Activated T-helper 1 cell treated with Interleukin-2 at 50 U/mL for 16 hours (primary cell): ENCODE data around the gene GNPTG.

Experiments used
- DNase-seq: peaks from one replicate; pipeline ENCODE4 v3.0.0-alpha.2; 2020; ENCODE audit warnings: low read depth

GNPTG gene

DNA sequence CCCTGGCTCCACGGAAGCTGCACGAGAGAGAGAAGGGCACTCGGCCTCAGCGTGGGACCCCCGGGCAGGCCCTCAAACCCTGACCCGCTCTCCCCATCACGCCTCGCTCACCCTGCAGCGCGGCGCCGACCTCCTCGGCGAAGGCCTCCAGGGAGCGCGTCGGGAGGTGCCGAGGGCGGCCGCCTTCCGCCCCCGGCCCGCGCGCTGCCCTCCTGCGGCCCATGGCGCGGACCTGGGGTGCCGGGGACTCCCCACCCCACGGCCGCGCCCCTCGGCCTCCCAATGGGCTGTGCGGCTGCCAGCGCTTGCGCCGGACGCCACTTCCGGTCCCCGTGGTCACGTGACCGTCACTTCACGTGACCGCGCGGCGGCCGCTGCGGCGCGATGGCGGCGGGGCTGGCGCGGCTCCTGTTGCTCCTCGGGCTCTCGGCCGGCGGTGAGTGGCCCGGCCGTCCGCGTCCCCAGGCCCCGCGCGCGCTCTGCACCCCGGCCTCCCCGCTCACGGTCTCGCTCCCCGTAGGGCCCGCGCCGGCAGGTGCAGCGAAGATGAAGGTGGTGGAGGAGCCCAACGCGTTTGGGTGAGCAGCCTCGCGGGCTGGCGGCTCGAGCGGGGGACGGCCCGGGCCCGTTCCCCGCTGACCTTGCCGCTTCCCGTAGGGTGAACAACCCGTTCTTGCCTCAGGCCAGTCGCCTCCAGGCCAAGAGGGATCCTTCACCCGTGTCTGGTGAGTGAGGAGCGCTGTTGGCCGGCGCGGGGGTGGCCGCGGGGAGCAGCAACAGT lies at the start of gene GNPTG, which contains the start of gene TSR3:
GNPTG (plus strand) TSS at position 350 of the 781 bp plus-strand sequence; CDS start at position 385, 35 bp downstream.
TSR3 (minus strand) TSS at position 297 of the 781 bp plus-strand sequence; CDS start at position 223, 74 bp downstream.
- DNase-seq: peak; percentile 83

DNA sequence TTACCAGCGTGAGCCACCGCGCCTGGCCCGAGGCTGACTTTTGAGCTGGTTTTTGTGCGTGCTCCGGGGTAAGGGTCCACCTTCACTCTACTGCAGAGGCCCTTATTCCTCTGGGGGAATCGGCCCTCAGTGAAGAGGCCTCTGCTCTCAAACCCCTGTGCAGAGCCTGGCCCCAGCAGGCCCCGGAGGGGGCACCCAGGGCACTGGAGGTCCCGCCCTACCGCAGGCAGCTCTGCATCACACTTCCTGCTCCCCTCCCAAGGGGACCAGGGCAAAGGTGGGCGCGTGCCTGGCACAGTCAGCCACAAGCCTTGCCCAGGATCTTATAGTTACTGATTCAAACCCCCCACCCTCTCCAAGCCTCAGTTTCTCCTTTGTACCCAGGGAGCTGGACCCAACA lies 45.9 kb upstream of the GNPTG start:
- no peak for DNase-seq

DNA sequence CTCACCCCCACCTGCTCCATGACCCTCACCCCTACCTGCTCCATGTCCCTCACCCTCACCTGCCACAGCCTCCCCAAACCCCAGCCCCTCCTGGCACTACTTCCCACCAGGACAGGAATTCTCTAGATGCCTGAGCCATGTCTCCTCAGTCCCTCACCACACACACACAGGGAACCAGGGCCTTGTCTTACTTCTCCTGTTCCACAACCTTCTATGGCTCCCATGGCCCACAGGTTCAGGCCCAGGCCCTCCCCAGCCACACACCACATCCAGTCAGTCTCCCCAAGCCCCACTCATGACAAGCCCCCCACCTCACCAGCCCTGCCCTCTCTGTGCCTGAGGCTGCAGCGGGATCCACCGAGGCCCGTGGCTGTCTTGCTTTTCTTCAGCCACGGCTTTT lies 45.4 kb upstream of the GNPTG start:
- DNase-seq: no peak

DNA sequence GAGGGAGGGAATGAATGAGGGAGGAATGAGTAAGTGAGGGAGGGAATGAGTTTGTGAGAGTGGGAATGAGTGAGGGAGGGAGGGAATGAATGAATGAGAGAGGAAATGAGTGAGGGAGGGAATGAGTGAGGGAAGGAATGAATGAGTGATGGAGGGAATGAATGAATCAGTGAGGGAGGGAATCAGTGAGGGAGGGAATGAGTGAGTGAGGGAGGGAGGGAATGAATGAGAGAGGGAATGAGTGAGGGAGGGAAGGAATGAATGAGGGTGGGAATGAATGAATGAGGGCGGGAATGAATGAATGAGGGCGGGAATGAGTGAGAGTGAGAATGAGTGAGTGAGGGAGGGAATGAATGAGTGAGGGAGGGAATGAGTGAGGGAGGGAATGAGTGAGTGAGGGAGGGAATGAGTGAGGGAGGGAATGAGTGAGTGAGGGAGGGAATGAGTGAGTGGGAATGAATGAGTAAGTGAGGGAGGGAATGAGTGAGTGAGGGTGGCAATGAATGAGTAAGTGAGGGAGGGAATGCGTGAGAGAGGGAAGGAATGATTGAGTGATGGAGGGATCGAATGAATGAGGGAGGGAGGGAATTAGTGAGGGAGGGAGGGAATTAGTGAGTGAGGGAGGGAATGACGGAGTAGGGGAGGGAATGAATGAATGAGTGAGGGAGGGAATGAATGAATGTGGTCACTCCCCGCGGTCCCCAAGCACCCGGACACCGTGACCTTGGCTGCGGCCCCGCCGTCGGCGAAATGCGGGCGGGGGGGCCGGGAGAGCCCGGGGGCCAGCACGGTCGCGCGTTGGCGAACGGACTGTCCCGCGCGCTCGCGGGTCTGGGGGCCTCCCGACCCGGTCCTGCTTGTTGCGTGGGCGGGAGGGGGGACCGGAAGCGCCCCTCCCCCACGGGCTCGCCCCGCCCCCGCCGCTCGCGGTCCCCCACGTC lies 43.4 kb upstream of the GNPTG start:
- no peak for DNase-seq

DNA sequence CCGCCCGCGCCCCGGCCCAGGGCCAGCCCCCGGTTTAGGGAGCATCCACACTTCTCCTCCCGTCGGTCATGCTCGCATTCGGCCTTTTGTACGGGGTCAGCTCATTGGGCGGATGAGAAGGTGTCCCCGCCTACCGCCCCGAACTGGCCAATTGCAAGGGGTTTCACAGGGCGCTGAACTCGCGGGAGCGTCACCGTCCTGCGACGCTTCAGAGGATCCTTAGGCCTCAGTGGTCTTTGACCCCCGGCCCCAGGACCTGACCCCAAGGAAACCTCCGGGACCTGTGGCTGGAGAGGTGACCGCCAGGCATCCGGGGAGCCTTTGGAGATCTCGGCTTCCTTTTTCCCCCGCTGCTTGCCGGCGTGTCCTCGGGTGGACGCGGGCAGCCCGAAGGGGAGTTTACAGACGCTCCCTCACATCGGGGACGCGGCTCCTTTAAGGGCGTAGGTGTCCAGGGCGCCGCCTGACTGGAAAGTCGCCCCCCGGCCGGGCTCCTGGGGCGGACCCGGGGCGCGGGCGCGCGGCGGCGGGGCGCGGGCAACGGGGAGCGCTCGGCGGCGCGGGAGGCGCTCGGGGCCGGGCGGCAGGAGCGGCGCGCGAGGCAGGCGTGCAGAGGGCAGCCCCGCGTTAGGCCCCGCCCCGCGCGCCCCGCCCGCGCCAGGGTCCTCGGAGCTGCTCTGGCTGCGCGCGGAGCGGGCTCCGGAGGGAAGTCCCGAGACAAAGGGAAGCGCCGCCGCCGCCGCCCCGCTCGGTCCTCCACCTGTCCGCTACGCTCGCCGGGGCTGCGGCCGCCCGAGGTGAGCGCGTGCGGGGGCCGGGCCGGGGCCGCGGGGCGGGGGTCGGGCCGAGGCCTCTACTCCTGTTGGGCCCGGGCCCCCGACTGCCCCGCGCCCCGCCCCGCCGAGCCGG lies 42.5 kb upstream of the GNPTG start, which contains the start of gene UBE2I:
UBE2I (plus strand) TSS at position 660 of the 909 bp plus-strand sequence. CDS start 4,395 bp downstream, outside the sequence.
- DNase-seq: peak; percentile 93

DNA sequence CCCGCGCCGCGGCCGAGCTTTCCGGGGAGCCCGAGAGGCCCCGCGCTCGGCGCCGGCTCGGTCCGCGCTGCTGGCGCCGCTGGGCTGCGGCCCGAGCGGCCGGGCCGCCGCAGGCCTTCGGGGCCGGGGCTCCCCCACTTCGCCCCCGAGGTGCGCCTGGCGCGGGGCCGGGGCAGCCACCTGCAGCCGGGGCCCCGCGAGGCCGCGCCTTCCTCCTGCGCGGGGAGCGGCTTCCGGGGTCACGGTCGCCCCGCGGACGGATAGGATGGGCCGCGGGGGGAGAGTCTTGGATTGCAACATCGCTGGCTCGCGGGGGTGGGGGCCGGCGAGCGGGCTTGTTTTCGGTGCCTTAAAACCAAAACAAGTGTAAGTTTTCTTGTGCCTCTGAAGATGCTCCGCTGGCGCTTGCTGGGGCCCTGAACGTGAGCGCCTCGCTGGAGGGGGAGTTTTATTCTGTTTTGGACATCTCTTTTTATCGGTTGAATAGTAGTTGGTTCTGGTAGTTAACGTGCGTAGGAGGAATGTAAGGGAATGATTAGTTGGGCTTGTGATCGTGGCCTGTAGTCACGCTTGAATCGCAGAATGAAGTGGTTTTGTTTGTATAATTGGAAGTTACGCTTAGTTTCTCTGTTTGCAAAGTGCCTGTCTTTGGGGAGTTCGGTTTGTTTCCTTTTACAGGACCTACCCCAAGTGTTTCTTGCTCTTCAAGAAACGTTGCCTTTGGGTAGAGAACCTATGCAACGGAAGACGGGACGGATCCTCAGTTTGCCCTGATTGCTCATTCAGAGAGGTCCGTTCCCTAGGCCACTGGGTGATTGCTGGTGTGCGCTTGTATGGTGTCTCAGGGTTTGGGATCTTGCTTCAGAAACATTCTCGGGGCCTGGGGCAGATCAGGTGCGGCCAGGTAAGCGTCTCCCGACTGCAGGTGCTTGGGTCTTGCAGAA lies 41.6 kb upstream of the GNPTG start:
- DNase-seq: peak; percentile 51

DNA sequence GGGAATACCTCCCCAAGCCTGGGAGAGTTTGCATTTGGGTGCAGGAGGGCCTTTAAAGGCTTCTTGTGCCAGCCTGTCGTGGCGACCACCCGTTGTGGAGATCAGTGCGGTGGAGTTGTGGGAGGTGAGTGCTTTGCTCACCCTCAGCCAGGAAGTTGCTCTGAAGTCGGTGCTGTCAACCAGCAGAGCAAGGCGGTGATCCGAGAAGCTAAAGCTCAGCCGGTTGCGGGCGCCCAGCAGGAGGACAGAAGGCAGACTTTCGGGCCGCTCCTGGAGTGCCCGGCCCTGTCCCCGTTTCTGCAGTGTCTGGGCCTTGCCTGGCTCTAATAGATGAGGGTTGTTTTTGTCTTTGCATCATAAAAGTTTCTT lies 40.9 kb upstream of the GNPTG start:
- DNase-seq: no peak

DNA sequence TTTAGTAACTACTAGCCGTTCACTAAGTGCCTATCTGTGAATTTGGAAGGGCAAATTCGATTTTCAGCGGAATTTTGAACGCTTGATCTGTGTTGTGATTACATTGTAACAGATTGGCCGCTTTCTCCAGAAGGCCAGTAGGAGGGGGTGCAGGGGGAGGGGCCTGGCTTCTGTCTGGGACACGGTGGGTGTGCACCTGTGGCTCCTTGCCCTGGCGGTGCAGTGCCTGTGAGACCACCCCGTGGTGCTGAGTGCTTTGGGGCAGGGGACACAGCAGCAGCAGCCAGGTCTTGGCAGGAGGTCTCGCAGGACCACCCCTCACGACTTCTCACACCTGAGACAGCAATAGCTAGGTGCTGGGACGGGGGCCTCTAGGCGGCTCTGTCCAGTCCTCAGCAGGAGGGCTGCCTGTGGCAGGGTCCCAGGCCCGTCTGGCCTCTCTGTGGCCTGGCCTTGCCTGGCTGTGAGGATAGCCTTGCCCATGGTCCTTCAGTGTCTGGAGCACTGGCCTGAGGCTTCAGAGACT lies 40.5 kb upstream of the GNPTG start:
- no peak for DNase-seq

DNA sequence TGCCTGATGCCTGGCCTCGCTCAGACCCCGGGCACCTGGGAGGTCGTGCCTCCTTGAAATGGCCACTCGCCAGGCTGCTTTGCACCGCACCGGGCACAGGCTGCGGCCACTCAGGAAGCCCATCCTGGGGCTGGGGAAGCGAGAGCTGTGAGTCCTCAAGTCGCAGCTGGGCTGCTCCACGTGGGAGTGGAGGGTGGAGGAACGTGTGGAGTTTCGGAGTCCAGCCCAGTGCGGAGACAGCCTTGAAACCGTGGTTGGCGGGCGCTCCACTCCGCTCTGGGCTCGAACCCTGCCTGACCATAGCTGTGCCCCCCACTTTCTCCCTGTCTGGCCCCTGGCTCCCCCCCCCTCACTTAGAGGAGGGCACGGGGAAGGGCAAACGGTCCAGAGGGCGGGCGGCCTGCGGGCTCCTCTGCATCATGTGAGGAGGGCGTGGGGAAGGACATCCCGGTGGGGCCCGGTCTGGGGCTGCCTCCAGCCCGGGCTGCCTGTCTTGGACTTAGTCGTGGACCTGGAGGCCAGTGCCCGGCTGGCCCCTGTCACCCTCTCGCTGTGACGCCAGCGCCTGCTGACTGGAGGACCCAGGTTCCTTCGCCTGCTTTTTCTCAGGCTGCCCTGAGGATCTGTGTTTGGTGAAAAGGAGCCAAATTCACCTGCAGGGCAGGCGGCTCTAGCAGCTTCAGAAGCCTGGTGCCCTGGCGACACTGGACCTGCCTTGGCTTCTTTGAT lies 39.8 kb upstream of the GNPTG start:
- no peak for DNase-seq

DNA sequence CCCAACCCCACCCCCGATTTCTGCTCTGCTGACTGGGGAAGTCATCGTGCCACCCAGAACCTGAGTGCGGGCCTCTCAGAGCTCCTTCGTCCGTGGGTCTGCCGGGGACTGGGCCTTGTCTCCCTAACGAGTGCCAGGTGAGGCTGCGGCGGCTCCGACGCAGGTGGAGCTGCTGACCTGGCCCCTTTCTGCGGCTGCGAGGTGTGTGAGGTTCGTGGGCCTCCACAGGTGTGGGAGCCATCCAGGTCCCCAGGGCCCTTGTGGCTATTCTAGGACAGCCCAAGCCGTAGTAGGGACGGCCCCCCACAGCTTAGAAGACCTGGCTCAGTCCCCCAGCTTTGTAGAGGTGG lies 39.3 kb upstream of the GNPTG start:
- DNase-seq: no peak

DNA sequence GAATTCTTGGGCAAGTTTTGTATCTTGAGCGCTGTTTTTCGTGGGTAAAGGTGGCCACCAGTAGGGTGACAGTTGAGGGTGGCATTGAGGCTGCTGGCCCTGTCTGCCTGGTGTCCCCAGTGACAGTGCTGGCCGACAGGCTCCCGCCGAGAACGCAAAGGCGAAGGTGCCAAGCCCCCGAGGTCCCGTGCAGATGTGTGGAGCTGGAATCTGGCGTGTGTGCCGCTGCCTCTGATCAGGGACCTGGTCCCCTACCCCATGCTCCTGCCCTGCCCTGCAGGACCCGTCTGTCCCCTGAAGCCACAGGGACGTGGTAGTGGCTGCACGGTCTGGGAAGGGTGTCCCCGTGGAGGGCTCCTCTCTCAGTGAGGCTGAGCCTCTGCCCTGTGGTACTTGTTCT lies 38.8 kb upstream of the GNPTG start:
- no peak for DNase-seq

DNA sequence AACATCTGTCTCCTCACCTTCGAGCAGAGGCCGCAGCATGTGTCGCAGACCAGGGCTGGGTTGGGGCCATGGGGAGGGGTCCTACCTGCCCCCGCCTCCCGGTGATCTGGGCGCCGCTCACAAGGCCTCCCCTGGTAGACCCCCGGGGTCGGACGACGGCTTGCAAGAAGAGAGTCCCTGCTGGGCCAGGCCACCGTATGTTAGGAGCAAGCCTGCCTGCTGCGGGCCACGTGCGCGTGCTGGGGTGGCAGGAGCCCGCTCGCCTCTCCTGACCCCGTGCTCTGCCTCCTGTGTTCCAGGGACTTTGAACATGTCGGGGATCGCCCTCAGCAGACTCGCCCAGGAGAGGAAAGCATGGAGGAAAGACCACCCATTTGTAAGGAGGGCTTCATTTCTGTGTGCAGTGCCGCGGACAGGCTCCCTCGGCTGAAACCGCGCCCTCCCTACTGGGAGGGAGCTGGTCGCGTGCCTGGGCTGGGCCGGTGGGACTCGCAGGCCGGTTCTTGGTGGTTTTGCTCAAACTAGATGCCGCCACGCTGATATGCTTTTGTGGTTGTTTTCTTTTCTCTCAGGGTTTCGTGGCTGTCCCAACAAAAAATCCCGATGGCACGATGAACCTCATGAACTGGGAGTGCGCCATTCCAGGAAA lies 37.9 kb upstream of the GNPTG start:
- DNase-seq: no peak

DNA sequence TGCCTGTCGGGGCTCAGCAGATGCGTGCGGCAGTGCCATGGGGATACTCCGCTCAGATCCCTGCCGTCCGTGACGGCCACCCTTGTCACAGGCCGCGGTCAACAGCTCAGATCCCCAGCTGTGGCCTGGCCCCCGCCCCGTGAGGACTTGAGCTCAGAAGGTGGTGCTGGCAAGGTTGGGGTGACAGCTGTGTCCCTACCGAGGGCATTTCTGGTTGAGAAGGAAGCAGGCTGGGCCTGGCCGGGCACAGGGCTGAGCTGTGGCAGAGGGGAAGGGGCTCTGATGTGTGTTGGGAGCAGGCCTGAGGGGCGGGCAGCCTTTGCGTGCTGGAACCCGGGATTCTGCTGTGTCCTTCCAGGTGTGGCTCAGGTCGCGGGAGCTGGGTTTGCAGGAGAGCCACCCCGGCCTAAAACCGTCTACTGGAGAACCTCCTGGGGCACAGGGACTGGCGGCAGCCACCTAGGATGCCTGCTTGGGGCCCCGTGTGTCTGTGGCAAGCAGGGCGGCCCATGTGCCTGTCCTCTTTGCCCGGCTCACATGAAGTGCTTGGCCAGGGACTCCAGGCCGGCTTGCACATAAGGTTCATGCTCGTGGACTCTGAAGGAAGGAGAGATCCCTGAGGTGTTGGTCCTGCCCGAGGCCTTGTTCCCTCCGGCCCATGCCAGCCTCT lies 37.2 kb upstream of the GNPTG start:
- DNase-seq: no peak

DNA sequence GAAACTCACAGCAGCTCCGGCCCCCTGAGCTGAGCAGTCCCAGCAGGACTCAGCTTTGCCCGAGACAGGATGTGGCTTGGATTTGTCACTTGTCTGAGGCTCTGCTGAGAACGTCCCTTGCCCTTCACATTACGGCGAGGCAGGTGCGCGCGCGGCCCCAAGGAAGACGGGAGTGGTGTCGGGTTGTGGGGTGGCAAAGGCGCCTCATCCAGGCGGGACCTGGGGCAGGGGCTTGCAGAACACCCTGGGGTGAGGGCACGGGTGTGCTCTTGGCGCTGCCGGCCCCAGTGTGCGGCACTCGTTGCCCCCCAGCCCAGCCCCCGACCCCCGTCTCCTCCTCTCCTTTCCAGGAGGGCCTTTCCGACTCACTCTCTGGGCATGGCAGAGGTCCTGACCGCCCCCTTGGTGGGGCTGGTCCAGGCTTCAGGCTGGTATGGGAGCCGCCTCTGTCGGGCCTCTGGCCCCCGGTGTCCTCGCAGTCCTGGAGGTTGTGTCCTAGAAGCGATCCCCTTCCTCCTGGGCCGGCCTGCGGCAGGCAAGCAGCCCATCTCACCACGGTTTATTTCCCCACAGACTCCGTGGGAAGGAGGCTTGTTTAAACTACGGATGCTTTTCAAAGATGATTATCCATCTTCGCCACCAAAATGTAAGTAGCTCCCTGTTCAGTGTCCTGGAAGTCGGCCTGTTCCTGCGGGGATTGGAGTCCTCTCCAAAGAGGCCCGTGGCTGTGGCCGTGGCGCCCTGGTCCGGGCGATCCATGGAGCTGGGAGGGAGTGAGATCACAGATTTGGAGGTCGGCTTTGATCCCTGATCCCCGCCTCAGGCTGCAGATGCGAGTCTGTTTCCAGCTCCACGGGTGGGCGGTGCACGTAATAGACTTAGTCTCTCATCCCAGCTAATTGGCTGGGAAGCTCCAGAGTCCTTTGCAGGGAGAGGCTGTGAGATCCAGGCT lies 36.4 kb upstream of the GNPTG start:
- no peak for DNase-seq

DNA sequence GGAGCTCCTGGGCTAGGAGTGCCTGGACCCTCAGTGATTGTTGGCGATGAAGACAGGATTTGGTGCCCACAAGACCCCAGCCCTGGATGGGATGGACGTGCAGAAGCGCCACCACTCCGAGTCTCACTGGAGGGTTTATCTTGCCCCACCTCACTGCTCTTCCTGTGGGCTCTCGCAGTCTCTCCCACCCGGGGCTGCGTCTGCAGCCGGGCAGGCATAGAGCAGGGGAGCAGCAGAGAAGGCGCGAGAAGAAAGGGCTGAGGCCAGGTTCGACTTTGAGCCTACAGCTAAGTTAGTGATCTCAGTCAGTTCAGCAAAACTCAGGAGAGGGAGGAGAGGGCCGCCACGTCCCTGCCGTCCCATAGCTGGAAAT lies 35.7 kb upstream of the GNPTG start:
- DNase-seq: no peak

DNA sequence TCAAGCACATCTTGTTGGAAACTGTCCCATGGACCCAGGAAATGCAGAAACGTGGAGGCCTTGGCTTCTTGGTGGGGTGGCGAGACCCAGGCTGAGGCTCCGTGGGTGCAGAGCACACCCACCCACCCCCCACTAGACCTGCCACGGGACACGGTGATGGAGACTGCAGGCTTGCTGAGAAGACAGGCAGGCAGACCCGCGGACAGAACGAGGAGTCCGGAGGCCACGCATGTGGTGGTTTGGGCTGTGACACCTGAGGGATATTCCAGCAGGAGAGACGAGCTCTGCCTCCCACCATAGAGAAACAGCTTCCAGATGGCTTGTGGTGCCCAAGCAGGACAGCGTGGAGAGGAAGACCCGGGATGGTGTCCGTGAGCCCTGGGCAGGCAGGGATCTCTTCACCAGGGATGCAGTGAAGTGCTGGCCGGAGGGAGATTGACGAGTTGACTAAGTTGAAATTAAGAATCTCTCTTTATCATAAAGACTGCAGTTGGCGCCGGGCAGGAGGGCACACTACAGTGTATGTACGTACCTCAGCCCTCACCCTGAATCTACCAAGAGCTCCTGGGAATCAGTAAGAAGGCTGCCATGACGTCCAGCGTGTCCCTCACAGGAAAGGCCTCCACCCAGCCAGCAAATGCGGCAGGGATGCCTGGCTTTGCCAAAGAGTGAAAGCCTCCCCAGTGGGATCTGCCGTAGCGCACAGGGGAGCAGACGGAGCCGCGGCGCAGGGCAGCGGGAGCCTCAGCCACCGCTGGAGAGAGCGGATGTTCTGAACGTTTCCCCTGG lies 34.1 kb upstream of the GNPTG start:
- no peak for DNase-seq

DNA sequence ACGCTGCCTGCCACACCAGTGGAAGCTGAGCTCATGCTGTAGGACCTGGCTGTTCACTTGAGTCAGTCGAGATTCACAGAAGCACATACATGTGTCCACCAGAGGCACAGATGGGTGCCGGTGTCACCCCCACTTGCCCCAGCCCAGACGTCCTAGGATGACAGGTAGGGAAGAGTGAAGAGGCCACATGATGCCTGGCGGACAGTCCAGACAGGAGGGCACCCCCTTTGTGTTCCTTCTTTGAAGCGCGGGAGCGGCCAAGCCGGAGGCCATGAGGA lies 33.5 kb upstream of the GNPTG start:
- no peak for DNase-seq
